Neural progenitor cell (in vitro differentiated cells): ENCODE data around the gene HMCN1. TPM values are rescaled to one million over a fixed set of nuclear protein-coding genes. Genes with fewer than 3 reads are reported as not detected.

Experiments used
- DNase-seq: peaks from one replicate; pipeline ENCODE4 v3.0.0-alpha.2; 2016; ENCODE audit warnings: low spot score
- H2AFZ ChIP-seq: fragments of 200-600 bp; sonication (generic); replicated peaks from 2 replicates; pipeline ENCODE4 v1.6.1; 2016; ENCODE audit warnings: antibody characterized with exemption
- H3F3A ChIP-seq: fragments of 200-600 bp; sonication (generic); 2 replicates; pipeline ENCODE4 v1.6.1; 2016; ENCODE audit warnings: antibody characterized with exemption, low read depth
- H3K27ac ChIP-seq: fragments of 200-600 bp; sonication (generic); 2 replicates; pipeline ENCODE4 v1.5.1; 2016; ENCODE audit warnings: mild to moderate bottlenecking
- H3K27me3 ChIP-seq: fragments of 200-600 bp; sonication (generic); 2 replicates; pipeline ENCODE4 v1.6.1; 2016; ENCODE audit warnings: mild to moderate bottlenecking, moderate library complexity
- H3K36me3 ChIP-seq: fragments of 200-600 bp; sonication (generic); 2 replicates; pipeline ENCODE4 v1.5.1; 2016
- H3K4me1 ChIP-seq: fragments of 200-600 bp; sonication (generic); 2 replicates; pipeline ENCODE4 v1.6.1; 2016; ENCODE audit warnings: mixed run types
- H3K4me2 ChIP-seq: fragments of 200-600 bp; sonication (generic); 2 replicates; pipeline ENCODE4 v1.6.1; 2016
- H3K4me3 ChIP-seq: fragments of 200-600 bp; sonication (generic); 2 replicates; pipeline ENCODE4 v1.5.1; 2016
- H3K79me2 ChIP-seq: fragments of 200-600 bp; sonication (generic); 2 replicates; pipeline ENCODE4 v1.6.1; 2016; ENCODE audit warnings: low read depth
- H3K9ac ChIP-seq: fragments of 200-600 bp; sonication (generic); 2 replicates; pipeline ENCODE4 v1.6.1; 2016
- H3K9me3 ChIP-seq: fragments of 200-600 bp; sonication (generic); 2 replicates; pipeline ENCODE4 v1.5.1; 2016; ENCODE audit warnings: low read depth
- H4K20me1 ChIP-seq: fragments of 200-600 bp; sonication (generic); 2 replicates; pipeline ENCODE4 v1.6.1; 2016; ENCODE audit warnings: low read depth
- H3K27ac Mint-ChIP-seq: 3 replicates; pipeline ENCODE4 v1.8.0; 2021; ENCODE audit warnings: mixed read lengths
- H3K27me3 Mint-ChIP-seq: 2 replicates; pipeline ENCODE4 v1.8.0; 2022; ENCODE audit warnings: low read depth, mild to moderate bottlenecking, inconsistent platforms, moderate library complexity, mixed read lengths; ENCODE audit not compliant: insufficient read depth
- H3K36me3 Mint-ChIP-seq: 3 replicates; pipeline ENCODE4 v1.8.0; 2021; ENCODE audit warnings: mixed read lengths
- H3K4me1 Mint-ChIP-seq: 3 replicates; pipeline ENCODE4 v1.8.0; 2021; ENCODE audit warnings: mixed read lengths
- H3K4me3 Mint-ChIP-seq: 3 replicates; pipeline ENCODE4 v1.8.0; 2021; ENCODE audit warnings: mild to moderate bottlenecking, moderate library complexity, mixed read lengths
- H3K9me3 Mint-ChIP-seq: 3 replicates; pipeline ENCODE4 v1.8.0; 2020; ENCODE audit warnings: mixed read lengths
- CTCF ChIP-seq: fragments of 200-600 bp; sonication (generic); IDR thresholded peaks from 2 replicates; pipeline ENCODE4 v1.5.1; 2017; ENCODE audit warnings: antibody characterized with exemption, mild to moderate bottlenecking
- EZH2 ChIP-seq: fragments of 200-600 bp; sonication (generic); IDR thresholded peaks from 2 replicates; pipeline ENCODE4 v1.6.1; 2017; ENCODE audit warnings: antibody characterized with exemption, mild to moderate bottlenecking, moderate library complexity
- EZH2phosphoT487 ChIP-seq: fragments of 200-600 bp; sonication (generic); IDR thresholded peaks from 2 replicates; pipeline ENCODE4 v1.6.1; 2017; ENCODE audit warnings: antibody characterized with exemption
- total RNA-seq: library from RNA; depleted of rRNA; stranded (reverse); fragments of >200 nt; gene quantifications from 2 replicates; pipeline ENCODE4 v1.2.3, GENCODE V29; 2015; ENCODE audit warnings: low replicate concordance

HMCN1 gene
- total RNA-seq, 1 donor from 2014 or later = 26.4 TPM

DNA sequence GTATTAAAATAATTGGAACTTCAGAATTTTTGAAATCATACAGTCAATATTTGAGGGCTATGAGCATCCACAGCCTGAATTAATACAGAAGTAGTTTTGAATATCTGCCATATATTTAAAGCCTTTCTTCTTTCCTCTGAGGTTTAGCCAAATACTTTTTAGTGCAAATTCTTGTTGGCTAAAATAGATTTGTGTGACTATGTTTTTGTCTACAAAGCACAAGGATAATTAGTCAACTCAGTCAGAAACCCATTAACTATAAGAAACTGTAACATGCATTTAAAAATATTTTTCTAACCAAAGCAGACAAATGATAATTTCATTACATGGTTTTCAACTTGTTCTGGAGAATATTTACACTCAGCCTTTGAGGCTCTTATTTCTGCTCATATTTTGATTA is 408.7 kb downstream of the HMCN1 start:
- Histone ChIP-seq H3K9ac (no peak overlapping the region), H3K4me3 (no peak overlapping the region), H3K27ac (no peak overlapping the region), H2AFZ (no peak overlapping the region), H3K36me3 (no peaks in the 10 kb centered on the region), H3K9me3 (no peaks in the 10 kb centered on the region), H4K20me1 (no peaks in the 10 kb centered on the region), H3F3A (no peaks in the 10 kb centered on the region), H3K4me1 (no peaks in the 10 kb centered on the region), H3K27me3 (no peaks in the 10 kb centered on the region), H3K79me2 (no peaks in the 10 kb centered on the region), H3K4me2 (no peak overlapping the region)
- DNase-seq = no peak
- Mint-ChIP-seq H3K27me3 (no peaks in the 10 kb centered on the region), H3K9me3 (no peaks in the 10 kb centered on the region), H3K4me3 (no peak overlapping the region), H3K36me3 (no peaks in the 10 kb centered on the region), H3K4me1 (no peaks in the 10 kb centered on the region), H3K27ac (no peak overlapping the region)
- no peak for TF ChIP-seq EZH2
- no peak for TF ChIP-seq CTCF
- TF ChIP-seq EZH2phosphoT487 = no peak

- Histone ChIP-seq H3K4me2 (no peak overlapping the region), H3K27me3 (no peaks in the 10 kb centered on the region), H2AFZ (no peak overlapping the region), H3K9ac (no peak overlapping the region), H3K27ac (no peak overlapping the region), H4K20me1 (no peaks in the 10 kb centered on the region), H3K36me3 (no peaks in the 10 kb centered on the region), H3K79me2 (no peaks in the 10 kb centered on the region), H3K4me3 (no peak overlapping the region), H3F3A (no peaks in the 10 kb centered on the region), H3K4me1 (no peaks in the 10 kb centered on the region), H3K9me3 (no peaks in the 10 kb centered on the region)
- DNase-seq = no peak
- H3K36me3 Mint-ChIP-seq = no peaks in the 10 kb centered on the region
- H3K4me3 Mint-ChIP-seq = no peak overlapping the region
- no peaks in the 10 kb centered on the region for H3K27me3 Mint-ChIP-seq
- TF ChIP-seq EZH2 (no peak), EZH2phosphoT487 (no peak), CTCF (no peak)
- H3K9me3 Mint-ChIP-seq = no peaks in the 10 kb centered on the region
- no peak overlapping the region for H3K27ac Mint-ChIP-seq
- no peaks in the 10 kb centered on the region for H3K4me1 Mint-ChIP-seq
These were observed 409.3 kb downstream of the HMCN1 start for GRCh38 chr1:186143481-186143880.

DNA sequence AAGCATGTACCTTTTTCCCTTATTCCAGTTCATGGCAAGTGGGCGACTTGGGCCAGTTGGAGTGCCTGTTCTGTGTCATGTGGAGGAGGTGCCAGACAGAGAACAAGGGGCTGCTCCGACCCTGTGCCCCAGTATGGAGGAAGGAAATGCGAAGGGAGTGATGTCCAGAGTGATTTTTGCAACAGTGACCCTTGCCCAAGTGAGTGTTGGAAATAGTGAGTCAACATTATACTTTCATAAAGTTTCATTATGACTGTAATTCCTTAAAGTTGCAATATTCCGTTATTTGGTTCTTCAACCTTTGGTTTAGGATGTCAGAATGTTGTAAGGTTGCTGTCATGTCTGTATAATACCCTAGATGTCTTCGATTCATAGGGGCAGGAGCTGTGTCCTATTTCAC is 410.3 kb downstream of the HMCN1 start:
- no peak overlapping the region for H3K27ac ChIP-seq
- H3K4me3 ChIP-seq = no peak overlapping the region
- H3K36me3 ChIP-seq = no peaks in the 10 kb centered on the region
- no peaks in the 10 kb centered on the region for H3K27me3 ChIP-seq
- H2AFZ ChIP-seq = no peak overlapping the region
- Mint-ChIP-seq H3K4me3 (no peak overlapping the region), H3K27me3 (no peaks in the 10 kb centered on the region), H3K27ac (no peak overlapping the region), H3K9me3 (no peaks in the 10 kb centered on the region), H3K36me3 (no peaks in the 10 kb centered on the region), H3K4me1 (peaks cover under 1% of the 10 kb centered on the region)
- no peaks in the 10 kb centered on the region for H3K9me3 ChIP-seq
- no peaks in the 10 kb centered on the region for H3K79me2 ChIP-seq
- TF ChIP-seq EZH2phosphoT487 (no peak), CTCF (no peak), EZH2 (no peak)
- no peaks in the 10 kb centered on the region for H3K4me1 ChIP-seq
- no peak overlapping the region for H3K9ac ChIP-seq
- H3K4me2 ChIP-seq = no peak overlapping the region
- H4K20me1 ChIP-seq = no peaks in the 10 kb centered on the region
- DNase-seq = no peak
- no peaks in the 10 kb centered on the region for H3F3A ChIP-seq
